HS-5 (cell line): Measurements from ENCODE around the gene GMPPA.

ENCODE experiments used
- DNase-seq: peaks from one replicate; pipeline ENCODE4 v3.0.0-alpha.2; 2012; ENCODE audit warnings: low read depth

The GMPPA gene

GRCh38 chr2:219498280-219499057, at the start of gene GMPPA:
Gene GMPPA (plus strand): TSS chr2:219498891. CDS start chr2:219499976, 1,085 bp downstream.
- peak; percentile 98 for DNase-seq

DNA sequence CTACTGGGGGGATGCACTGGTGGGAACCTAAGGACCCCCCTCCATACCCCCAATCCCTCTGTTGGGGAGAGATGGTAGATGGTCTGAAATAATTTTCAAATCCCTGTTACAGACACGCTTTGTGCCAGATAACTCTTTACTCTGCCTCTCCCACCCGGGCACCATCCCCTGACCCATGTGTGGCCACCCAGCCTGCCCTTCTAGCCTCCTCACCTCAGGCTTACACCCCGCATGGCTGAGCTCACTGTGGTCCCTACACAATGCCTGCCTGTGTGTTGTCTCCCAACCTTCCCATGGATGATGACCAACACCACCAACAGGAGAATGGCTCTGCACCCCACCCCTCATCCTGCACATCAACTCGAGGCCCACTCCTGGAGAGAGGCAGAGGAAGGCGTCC, 49.1 kb upstream of the GMPPA start:
- no peak for DNase-seq

DNA sequence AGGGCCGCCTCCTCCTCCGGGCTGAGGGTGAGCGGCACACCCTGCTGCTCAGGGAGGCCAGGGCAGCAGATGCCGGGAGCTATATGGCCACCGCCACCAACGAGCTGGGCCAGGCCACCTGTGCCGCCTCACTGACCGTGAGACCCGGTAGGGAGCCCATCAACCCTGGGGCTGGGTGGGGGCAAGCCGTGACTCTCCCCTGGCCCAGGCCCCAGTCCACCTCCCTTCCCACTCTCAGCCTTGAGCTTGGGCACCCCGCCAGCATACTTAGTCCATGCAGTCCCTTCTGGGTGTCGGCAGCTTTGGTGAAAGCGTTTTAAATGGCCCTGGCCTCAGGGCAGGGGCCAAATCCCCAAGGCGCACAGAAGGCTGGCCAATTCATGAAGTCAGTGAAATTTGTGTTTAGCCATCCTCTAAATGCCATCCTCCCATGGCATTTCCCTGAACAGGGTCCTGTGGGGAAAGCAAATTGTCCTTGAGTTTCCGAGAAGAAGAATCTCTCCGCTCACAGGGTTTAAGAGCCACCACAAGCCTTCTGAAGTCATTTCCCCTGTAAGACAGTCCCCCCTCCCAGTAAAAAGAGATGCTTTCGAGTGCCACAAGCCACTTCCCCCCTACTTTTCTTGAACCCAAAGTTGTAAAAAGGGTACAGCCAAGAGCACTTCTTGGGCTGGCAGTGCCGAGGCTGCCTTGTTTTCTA, 46.9 kb upstream of the GMPPA start:
- DNase-seq = no peak

GRCh38 chr2:219452361-219453317, 46.1 kb upstream of the GMPPA start:
- DNase-seq = peak; percentile 93

DNA sequence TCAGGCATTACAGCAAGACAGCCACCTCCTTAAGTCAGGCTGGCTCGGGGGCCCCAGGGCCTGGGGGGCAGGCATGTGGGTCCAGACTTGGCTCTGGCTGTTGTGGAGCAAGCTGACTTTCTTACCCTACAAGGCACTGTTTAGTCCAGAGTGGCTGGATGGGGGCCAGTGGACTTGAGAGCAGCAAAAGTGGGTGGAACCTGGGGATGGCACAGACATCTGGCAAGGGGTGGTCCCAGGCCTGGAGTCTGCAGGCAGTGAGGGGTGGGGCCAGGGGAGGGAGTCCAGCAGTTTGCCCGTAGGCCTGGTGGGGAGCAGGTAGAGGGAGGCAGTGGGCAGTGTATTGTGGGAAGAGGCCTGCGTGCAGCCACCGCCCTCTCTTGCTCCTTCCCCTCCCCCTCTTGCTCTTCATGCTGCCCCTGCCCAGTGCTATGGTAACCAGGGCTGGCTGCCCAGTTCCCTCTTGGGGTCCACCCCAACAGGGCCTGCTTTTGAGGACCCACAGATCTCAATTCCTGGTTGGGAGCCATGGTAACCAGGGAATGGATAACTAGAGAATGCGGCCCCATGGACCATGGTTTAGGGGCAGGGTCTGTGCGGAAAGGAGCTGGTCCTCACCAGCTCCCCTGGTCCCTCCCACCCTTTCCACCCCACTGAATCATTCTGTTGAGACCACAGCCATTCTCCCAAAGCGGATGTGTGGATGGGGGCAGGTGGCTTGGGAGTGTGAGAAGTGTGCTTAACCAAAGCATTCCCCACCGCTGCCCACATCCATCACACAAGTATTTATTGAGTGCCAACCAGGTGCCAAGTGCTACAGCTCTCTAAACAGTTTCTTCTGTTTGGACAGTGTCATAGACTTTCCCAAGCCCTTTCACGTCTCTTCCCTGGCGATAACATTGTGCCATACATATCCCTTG, 44.8 kb upstream of the GMPPA start:
- DNase-seq = peak; percentile 64

GRCh38 chr2:219455581-219455980, 43.1 kb upstream of the GMPPA start:
- no peak for DNase-seq

GRCh38 chr2:219457784-219458369, 40.8 kb upstream of the GMPPA start:
- DNase-seq = no peak

GRCh38 chr2:219458996-219459395, 39.7 kb upstream of the GMPPA start:
- no peak for DNase-seq

GRCh38 chr2:219459460-219460311, 39.0 kb upstream of the GMPPA start:
- DNase-seq = no peak

GRCh38 chr2:219460424-219460926, 38.2 kb upstream of the GMPPA start:
- DNase-seq = no peak

DNA sequence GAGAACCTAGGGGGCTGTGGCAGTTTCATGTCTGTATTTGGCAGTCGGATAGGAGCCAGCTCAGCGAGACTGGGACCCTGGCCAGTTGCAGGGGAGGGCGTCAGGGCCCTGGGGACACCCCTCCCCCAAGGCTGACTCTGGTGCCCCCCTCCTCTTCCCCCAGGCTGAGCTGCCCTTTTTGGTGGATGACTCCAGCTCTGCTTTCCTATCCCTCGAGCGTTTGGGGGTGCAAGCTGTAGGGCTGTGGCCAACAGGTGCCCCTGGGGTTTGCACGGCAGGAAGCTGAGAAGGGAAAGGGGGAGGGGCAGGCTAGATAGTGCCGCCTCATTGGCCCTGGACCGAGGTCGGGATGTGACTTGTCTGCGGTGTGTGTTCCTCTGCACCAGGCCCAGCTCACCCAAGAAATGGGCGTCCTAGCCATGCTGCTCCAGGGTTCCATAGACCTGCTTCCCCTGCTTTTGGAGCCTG, 37.6 kb upstream of the GMPPA start:
- no peak for DNase-seq

DNA sequence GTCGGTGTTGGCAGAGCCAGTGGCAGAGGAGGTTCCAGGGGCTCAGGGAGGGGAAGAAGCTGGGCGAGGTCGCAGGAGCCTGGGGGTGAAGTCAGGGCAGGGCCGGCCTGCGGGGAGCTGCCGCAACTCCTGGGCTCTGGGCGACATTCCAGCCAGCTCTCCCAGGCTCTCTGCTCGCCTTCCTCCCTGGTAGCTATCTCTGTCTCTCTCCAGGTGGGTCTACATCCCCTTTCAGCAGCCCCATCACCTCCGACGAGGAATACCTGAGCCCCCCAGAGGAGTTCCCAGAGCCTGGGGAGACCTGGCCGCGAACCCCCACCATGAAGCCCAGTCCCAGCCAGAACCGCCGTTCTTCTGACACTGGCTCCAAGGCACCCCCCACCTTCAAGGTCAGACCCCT, 37.0 kb upstream of the GMPPA start:
- DNase-seq = no peak

DNA sequence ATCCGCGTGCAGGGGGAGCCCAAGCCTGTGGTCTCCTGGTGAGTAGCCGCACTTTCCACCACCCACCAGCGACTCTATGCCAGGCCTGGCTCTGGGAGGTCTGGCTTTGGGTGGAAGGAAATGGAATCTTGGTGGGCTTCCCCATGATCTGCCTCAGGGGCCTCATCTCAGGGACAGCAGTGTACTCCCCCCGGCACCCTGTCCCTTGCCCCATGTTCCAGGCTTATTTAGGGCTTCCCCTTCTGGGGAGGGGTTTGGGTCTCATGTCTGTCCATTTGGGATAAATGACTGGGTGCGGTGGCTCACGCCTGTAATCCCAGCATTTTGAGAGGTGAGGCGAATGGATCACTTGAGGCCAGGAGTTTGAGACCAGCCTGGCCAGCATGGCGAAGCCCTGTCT, 36.3 kb upstream of the GMPPA start:
- DNase-seq = no peak

GRCh38 chr2:219464286-219465032, 34.2 kb upstream of the GMPPA start:
- DNase-seq = no peak

DNA sequence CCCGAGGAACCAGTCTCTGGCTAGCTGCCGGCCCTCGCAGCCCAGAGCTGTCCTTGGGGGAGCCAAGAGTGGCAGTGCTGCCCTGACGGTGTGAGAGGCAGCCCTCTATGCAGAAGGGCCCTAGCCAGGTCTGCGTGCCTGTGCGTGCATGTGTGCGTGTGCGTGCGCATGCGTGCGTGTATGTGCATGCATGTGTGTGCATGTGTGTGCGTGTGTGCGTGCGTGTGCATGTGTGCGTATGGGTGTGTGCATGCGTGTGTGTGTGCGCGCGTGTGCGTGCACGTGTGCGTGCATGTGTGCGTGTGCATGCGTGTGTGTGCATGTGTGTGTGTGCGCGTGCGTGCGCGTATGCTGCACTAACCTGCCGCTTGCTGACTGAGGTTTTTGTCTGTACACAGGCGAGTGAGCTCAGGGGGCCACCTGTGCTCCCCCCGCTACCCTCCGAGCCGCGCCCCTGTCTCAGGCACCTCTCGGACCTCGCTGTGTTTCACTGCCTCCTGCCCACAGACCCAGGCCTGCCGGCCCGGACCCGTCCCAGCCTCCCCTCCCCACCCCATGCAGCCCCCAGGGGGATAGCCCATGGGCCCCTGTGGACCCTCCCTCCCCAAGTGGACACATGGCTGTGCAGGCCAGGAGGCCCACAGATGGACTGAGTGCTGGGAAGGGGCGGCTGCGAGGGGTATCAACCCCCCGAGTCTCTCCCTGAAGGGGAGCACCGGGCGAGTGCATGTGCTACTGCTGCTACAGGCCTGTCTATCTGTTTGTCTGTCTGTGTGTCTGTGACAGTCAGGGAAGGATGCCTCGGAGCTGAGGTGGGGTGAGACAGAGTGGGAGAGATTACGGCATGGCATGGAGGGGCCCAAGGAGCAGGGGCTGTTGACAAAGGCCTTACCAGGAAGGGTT, 32.8 kb upstream of the GMPPA start:
- DNase-seq = no peak

DNA sequence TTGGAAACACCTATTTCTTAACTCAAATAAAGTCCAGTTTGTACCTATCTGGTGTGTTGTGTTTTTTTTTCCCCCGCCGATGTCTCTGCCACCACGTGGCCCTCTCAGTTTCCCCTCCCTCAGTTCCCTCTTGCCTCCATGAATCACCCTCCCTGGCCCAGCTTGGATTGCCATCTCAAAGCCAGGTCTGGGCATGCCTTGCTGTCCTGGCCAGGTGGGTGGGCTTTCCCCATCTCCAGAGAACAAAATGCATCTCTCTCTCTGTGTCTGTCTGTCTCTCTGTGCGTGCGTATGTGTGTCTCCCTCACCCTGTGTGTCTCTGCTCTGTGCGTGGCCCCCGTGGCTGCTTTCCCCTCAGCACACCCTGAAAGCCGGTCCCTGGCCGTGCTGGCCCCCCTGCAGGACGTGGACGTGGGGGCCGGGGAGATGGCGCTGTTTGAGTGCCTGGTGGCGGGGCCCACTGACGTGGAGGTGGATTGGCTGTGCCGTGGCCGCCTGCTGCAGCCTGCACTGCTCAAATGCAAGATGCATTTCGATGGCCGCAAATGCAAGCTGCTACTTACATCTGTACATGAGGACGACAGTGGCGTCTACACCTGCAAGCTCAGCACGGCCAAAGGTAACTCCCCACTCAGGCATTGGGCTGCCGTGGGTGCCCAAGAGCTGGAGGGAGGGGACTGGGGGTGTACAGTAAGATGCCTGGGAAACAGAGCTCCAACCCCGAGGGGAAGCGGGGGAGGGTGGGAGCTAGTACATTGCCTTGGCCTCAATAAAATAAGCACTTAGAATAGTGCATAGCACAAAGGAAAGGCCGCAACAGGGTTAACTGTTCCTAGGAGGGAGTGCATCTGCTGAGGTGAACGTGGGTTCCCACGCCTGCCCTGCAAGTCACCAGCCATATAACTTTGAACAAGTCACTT, 31.6 kb upstream of the GMPPA start:
- no peak for DNase-seq

DNA sequence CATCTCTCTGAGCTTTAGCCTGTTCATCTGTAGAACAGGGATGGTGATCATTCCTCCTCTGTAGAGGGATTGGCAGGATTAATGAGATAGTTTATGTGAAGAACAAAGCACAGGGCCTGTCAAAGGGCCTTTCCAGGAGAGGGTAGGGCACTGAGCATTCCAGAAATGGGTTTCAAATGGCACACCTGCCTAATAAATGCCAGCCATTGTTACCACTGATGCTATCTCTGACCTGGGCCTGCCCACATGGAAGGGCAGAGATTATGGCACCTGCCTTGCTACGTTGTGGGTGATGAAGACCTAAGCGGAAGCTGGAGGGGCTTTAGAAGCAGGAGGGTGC, 31.0 kb upstream of the GMPPA start:
- DNase-seq = no peak
